Heart left ventricle (tissue), 13 donors: ENCODE data around the gene MTF1.

Experiments
- CTCF ChIP-seq, 12 donors: fragments of 200-600 bp; sonication (generic) in 4 of 12; IDR thresholded peaks; one replicate each; pipeline versions ENCODE4 v1.5.0 to v1.8.0; 2018 to 2022; ENCODE audit warnings: antibody characterized with exemption in 12 of 12, mild to moderate bottlenecking in 5 of 12
- POLR2A ChIP-seq, 2 donors: fragments of 450-650 bp; IDR thresholded peaks; one replicate each; pipeline ENCODE4 v1.6.1; 2017; ENCODE audit warnings: antibody characterized with exemption in 2 of 2, mild to moderate bottlenecking in 2 of 2, moderate library complexity in 2 of 2
- donor health status: ischemic (EF 13 %, LVEDD 7.1; RV severe dilation, severe dysfunction).
- donor health status: DM: no; HTN: yes; CAD: no.
- donor health status: DM: no; HTN: no; CAD: no.
- donor health status: ischemic (EF 25% LVEDD 6.9; RV normal size, moderate dysfunction).
- donor health status: ischemic (EF 25% LVEDD 5.7; RV mildly dilated, moderate dysfunction).
- donor health status: ischemic (EF 35%, LVEDD 5.7; RV mildly dilated, moderate dysfunction).
- donor health status: nonischemic (EF 11% LVEDD 7.7; RV severe dilation, severe dysfunction).
- donor health status: DM: yes; HTN: yes; CAD: no.
- donor health status: PGD.
- donor health status: ischemic (EF 29% LVEDD 5.4; RV normal size, mild dysfunction).
- donor health status: nonischemic (EF 23%, LVEDD 6.1; RV moderate dilation, normal function).

GRCh38 chr1:37851262-37851661 lies 8.1 kb downstream of the MTF1 start:
- TF ChIP-seq CTCF (IDR thresholded peaks at IDR 0.05), result no peak
- TF ChIP-seq POLR2A (IDR thresholded peaks at IDR 0.05), result no peak
